NCI-H146 treated with DMSO at 0.1 percent for 48 hours (cell line): ENCODE results near the gene UACA.
"Not testable (repeated sequence)": the region's sequence is repeated elsewhere in the genome, so short reads cannot be mapped to it uniquely, and the experiment has no call there.

Experiments used
- DNase-seq: peaks from one replicate; lab custom pipeline; 2025; ENCODE audit not compliant: unreplicated experiment; lab: John Stamatoyannopoulos, UW

UACA gene

GRCh38 chr15:70763120-70763949, at the start of gene UACA:
TSS of gene UACA (minus strand) at chr15:70763558. CDS start at chr15:70763407, 151 bp downstream.
- DNase-seq = peak; percentile 81

GRCh38 chr15:70812827-70813364, 49.5 kb upstream of the UACA start:
- DNase-seq = no peak

- DNase-seq = no peak
Measured at GRCh38 chr15:70810916-70811578, 47.7 kb upstream of the UACA start.

- DNase-seq = no peak
Measured at GRCh38 chr15:70806992-70807712, 43.8 kb upstream of the UACA start.

GRCh38 chr15:70804388-70804787, 41.0 kb upstream of the UACA start:
- not testable (repeated sequence) for DNase-seq

GRCh38 chr15:70802629-70803028, 39.3 kb upstream of the UACA start:
- no peak for DNase-seq

GRCh38 chr15:70801109-70801508, 37.8 kb upstream of the UACA start:
- no peak for DNase-seq

GRCh38 chr15:70799667-70800450, 36.5 kb upstream of the UACA start:
- no peak for DNase-seq

- DNase-seq = no peak
Measured at GRCh38 chr15:70797464-70797863, 34.1 kb upstream of the UACA start.

- DNase-seq = no peak
Measured at GRCh38 chr15:70796516-70797310, 33.4 kb upstream of the UACA start.

GRCh38 chr15:70795311-70795665, 31.9 kb upstream of the UACA start:
- DNase-seq = no peak

GRCh38 chr15:70794596-70795310, 31.4 kb upstream of the UACA start:
- DNase-seq = no peak

GRCh38 chr15:70793694-70794093, 30.3 kb upstream of the UACA start:
- no peak for DNase-seq

GRCh38 chr15:70792171-70792573, 28.8 kb upstream of the UACA start:
- no peak for DNase-seq

- no peak for DNase-seq
Measured at GRCh38 chr15:70791259-70791658, 27.9 kb upstream of the UACA start.

GRCh38 chr15:70789213-70789612, 25.9 kb upstream of the UACA start:
- DNase-seq = no peak

GRCh38 chr15:70788114-70789049, 25.0 kb upstream of the UACA start:
- no peak for DNase-seq

GRCh38 chr15:70786996-70787395, 23.6 kb upstream of the UACA start:
- no peak for DNase-seq
